Heart left ventricle (tissue), 13 donors: ENCODE data around the gene RBM28.

Experiments
- CTCF ChIP-seq, 12 donors: fragments of 200-600 bp; sonication (generic) in 4 of 12; IDR thresholded peaks; one replicate each; pipeline versions ENCODE4 v1.5.0 to v1.8.0; 2018 to 2022; ENCODE audit warnings: antibody characterized with exemption in 12 of 12, mild to moderate bottlenecking in 5 of 12
- POLR2A ChIP-seq, 2 donors: fragments of 450-650 bp; IDR thresholded peaks; one replicate each; pipeline ENCODE4 v1.6.1; 2017; ENCODE audit warnings: antibody characterized with exemption in 2 of 2, mild to moderate bottlenecking in 2 of 2, moderate library complexity in 2 of 2
- donor health status: ischemic (EF 13 %, LVEDD 7.1; RV severe dilation, severe dysfunction).
- donor health status: DM: no; HTN: yes; CAD: no.
- donor health status: DM: no; HTN: no; CAD: no.
- donor health status: ischemic (EF 25% LVEDD 6.9; RV normal size, moderate dysfunction).
- donor health status: ischemic (EF 25% LVEDD 5.7; RV mildly dilated, moderate dysfunction).
- donor health status: ischemic (EF 35%, LVEDD 5.7; RV mildly dilated, moderate dysfunction).
- donor health status: nonischemic (EF 11% LVEDD 7.7; RV severe dilation, severe dysfunction).
- donor health status: DM: yes; HTN: yes; CAD: no.
- donor health status: PGD.
- donor health status: ischemic (EF 29% LVEDD 5.4; RV normal size, mild dysfunction).
- donor health status: nonischemic (EF 23%, LVEDD 6.1; RV moderate dilation, normal function).

- TF ChIP-seq CTCF (IDR thresholded peaks at IDR 0.05) (no peak), POLR2A (IDR thresholded peaks at IDR 0.05) (no peak)
Observed at GRCh38 chr7:128264477-128264876, 79.2 kb downstream of the RBM28 start.
